Loucy (cell line): ENCODE data around the gene PLVAP.

Experiments
- CTCF ChIP-seq: fragments of 200-600 bp; sonication (generic); conservative IDR thresholded peaks from 2 replicates; pipeline ENCODE4 v1.5.1; 2014; ENCODE audit warnings: mild to moderate bottlenecking, antibody characterized with exemption, low read length
- EZH2phosphoT487 ChIP-seq: fragments of 200-600 bp; IDR thresholded peaks from 2 replicates; pipeline ENCODE4 v1.6.1; 2018; ENCODE audit warnings: antibody characterized with exemption, mild to moderate bottlenecking, moderate library complexity, borderline replicate concordance

DNA sequence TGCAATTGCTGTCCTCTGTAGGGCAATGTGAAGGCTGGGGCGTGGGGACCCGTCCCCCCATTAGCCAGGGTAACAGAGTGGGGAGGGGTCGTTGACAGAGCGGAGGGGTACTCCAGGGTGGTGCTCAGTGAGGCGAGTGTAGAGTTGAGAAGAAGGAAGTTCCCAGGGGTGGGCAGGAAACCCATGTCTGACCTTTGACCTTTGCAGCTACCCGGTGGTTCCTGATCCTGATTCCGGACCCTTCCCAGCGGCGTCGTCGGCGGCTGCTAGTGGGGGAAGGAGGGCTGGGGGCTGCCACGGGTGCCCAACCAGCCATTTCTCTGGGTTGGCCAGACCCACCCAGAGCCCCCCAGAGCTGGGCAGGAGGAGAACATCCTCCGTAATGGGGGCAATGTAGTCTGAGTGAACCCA, 2.1 kb upstream of the PLVAP start:
- TF ChIP-seq CTCF (no peak), EZH2phosphoT487 (no peak)
